Uterus (tissue), 2 donors: ENCODE data around the gene TCERG1.

Experiments
- POLR2A ChIP-seq, 2 donors: fragments of 450-650 bp; IDR thresholded peaks; one replicate each; pipeline ENCODE4 v1.6.1; 2016; ENCODE audit warnings: antibody characterized with exemption in 2 of 2, mild to moderate bottlenecking in 1 of 2, moderate library complexity in 1 of 2
- TF ChIP-seq, protein P1 (sequence below), 4 experiments: fragments of 200-600 bp in 2 of 4; fragments of 450-650 bp in 2 of 4; sonication (generic) in 2 of 4; IDR thresholded peaks; one replicate each; pipeline ENCODE4 v1.5.1; 2016 to 2019; ENCODE audit warnings: antibody characterized with exemption in 4 of 4, mild to moderate bottlenecking in 2 of 4, moderate library complexity in 1 of 4

DNA sequence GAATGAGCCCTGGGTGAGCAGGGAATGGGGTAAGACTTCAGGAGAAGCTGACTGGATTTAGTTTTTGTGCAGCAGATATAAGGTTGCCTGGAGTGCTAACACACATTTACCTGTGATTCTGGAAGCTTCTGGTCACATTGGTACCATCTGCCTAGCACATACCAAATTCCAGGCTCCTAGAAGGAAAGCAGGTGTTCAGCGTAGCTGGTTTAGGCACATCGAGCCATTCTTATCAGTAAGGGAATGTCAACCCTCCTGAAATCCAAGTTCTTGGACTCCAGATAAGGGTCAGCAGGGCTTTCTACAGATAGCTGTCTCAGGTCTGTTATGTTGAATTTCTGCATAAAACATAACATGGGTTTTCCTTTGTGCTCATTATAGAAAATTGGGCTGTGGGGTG, 10.3 kb downstream of the TCERG1 start:
- TF ChIP-seq, protein P1, sequence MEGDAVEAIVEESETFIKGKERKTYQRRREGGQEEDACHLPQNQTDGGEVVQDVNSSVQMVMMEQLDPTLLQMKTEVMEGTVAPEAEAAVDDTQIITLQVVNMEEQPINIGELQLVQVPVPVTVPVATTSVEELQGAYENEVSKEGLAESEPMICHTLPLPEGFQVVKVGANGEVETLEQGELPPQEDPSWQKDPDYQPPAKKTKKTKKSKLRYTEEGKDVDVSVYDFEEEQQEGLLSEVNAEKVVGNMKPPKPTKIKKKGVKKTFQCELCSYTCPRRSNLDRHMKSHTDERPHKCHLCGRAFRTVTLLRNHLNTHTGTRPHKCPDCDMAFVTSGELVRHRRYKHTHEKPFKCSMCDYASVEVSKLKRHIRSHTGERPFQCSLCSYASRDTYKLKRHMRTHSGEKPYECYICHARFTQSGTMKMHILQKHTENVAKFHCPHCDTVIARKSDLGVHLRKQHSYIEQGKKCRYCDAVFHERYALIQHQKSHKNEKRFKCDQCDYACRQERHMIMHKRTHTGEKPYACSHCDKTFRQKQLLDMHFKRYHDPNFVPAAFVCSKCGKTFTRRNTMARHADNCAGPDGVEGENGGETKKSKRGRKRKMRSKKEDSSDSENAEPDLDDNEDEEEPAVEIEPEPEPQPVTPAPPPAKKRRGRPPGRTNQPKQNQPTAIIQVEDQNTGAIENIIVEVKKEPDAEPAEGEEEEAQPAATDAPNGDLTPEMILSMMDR (IDR thresholded peaks at IDR 0.05) = no peak
- TF ChIP-seq POLR2A (IDR thresholded peaks at IDR 0.05) = no peak
